ENCODE measurements around the gene LRP1B. TPM values are rescaled to one million over a fixed set of nuclear protein-coding genes. Genes with fewer than 3 reads are reported as not detected.

The LRP1B gene
- total RNA-seq, 1 donor from 2014 or later = 0.38 TPM

DNA sequence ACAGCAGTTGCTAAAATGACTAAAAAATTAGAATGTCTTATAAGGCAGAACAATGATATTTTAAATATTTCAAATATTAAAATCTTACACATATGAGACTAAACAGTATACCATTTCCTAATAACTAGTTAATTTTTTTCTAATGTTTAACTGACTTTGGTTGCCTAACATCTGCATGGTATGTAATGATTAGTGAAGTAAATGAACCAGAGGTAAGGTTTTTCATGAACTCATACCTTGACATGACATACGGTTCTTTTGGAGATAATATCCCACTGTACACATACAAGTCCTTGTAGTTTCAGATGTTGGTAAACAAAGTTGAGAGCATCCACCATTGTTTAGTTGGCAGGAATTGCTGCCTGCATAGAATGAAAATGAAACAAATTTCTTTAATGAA, 1360.2 kb downstream of the LRP1B start:
- Histone ChIP-seq H3K36me3 (ENCODE audit: control insufficient read depth, insufficient read depth, low read length) (no peaks in the 10 kb centered on the region), H3K4me3 (ENCODE audit: low read depth, low read length) (no peak overlapping the region), H3K27me3 (ENCODE audit: control insufficient read depth, insufficient read depth, low read length) (no peaks in the 10 kb centered on the region)
- TF ChIP-seq, protein P1, sequence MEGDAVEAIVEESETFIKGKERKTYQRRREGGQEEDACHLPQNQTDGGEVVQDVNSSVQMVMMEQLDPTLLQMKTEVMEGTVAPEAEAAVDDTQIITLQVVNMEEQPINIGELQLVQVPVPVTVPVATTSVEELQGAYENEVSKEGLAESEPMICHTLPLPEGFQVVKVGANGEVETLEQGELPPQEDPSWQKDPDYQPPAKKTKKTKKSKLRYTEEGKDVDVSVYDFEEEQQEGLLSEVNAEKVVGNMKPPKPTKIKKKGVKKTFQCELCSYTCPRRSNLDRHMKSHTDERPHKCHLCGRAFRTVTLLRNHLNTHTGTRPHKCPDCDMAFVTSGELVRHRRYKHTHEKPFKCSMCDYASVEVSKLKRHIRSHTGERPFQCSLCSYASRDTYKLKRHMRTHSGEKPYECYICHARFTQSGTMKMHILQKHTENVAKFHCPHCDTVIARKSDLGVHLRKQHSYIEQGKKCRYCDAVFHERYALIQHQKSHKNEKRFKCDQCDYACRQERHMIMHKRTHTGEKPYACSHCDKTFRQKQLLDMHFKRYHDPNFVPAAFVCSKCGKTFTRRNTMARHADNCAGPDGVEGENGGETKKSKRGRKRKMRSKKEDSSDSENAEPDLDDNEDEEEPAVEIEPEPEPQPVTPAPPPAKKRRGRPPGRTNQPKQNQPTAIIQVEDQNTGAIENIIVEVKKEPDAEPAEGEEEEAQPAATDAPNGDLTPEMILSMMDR (IDR thresholded peaks at IDR 0.05; ENCODE audit: insufficient read depth, low read length, poor library complexity, severe bottlenecking) = no peak
- no peak for DNase-seq (ENCODE audit: low read depth)

GRCh38 chr2:140761807-140762206, 1369.0 kb downstream of the LRP1B start:
- DNase-seq (ENCODE audit: low read depth) = no peak
- TF ChIP-seq, protein P1 (IDR thresholded peaks at IDR 0.05; ENCODE audit: insufficient read depth, low read length, poor library complexity, severe bottlenecking) = no peak
- Histone ChIP-seq H3K4me3 (ENCODE audit: low read depth, low read length) (no peak overlapping the region), H3K36me3 (ENCODE audit: control insufficient read depth, insufficient read depth, low read length) (no peaks in the 10 kb centered on the region), H3K27me3 (ENCODE audit: control insufficient read depth, insufficient read depth, low read length) (no peaks in the 10 kb centered on the region)

DNA sequence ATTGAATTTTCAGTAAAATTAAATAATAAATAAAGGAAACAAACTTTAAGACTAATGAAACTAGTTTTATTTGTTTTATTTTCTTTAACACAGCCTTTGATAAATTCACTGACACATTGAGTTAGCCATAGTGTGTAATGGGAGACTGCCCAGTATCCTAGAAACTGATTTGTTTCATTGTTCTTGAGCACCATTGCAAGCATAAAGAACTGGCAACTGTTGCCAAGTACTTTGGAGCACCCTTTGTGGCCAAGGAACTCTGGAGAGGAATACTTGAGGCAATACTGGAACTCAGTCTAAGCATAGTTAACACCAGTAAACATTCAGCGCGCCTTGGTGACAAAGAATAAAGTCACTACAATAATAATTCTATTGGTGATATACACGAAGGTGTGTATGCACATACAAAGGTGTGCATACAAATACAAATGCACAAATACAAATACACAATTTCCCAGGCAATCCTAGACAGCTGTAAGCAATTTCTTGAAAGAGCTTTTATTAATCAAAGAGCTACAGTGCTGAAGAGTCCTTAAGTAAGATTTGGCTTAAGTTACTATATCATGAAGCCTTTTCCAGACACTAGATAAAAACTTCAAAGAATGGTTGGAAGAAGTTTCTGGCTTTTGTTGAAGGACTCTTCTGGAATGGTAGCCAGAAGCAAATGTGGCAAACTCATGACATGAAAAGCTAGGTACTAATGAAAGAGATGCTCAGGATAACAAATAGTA, 1371.2 kb downstream of the LRP1B start:
- H3K36me3 ChIP-seq (ENCODE audit: control insufficient read depth, insufficient read depth, low read length) = no peaks in the 10 kb centered on the region
- TF ChIP-seq, protein P1 (IDR thresholded peaks at IDR 0.05; ENCODE audit: insufficient read depth, low read length, poor library complexity, severe bottlenecking) = no peak
- no peaks in the 10 kb centered on the region for H3K27me3 ChIP-seq (ENCODE audit: control insufficient read depth, insufficient read depth, low read length)
- no peak for DNase-seq (ENCODE audit: low read depth)
- H3K4me3 ChIP-seq (ENCODE audit: low read depth, low read length) = no peak overlapping the region

DNA sequence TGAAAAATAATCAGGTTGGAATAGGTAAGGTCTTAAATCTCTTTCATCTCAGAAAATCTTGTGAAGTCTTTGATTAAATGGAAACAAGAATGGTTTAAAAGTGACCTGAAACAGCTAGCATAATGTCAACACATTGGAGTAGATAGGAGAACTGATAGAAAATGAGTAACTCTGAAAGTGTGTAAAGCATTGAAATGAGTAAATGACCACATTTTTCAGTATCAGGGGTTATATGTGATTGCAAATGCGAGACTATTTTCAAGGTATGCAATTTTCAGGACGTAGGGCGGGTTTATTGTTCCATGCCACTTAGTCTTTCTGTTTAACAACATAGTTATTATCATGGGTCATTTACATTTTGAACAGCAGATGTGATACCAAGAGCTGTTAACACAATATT, 1383.2 kb downstream of the LRP1B start:
- DNase-seq (ENCODE audit: low read depth) = no peak
- Histone ChIP-seq H3K36me3 (ENCODE audit: control insufficient read depth, insufficient read depth, low read length) (no peaks in the 10 kb centered on the region), H3K4me3 (ENCODE audit: low read depth, low read length) (no peak overlapping the region), H3K27me3 (ENCODE audit: control insufficient read depth, insufficient read depth, low read length) (no peaks in the 10 kb centered on the region)
- TF ChIP-seq, protein P1 (IDR thresholded peaks at IDR 0.05; ENCODE audit: insufficient read depth, low read length, poor library complexity, severe bottlenecking) = no peak

- no peak overlapping the region for H3K4me3 ChIP-seq (ENCODE audit: low read depth, low read length)
- TF ChIP-seq, protein P1 (IDR thresholded peaks at IDR 0.05; ENCODE audit: insufficient read depth, low read length, poor library complexity, severe bottlenecking) = no peak
- DNase-seq (ENCODE audit: low read depth) = no peak
- H3K27me3 ChIP-seq (ENCODE audit: control insufficient read depth, insufficient read depth, low read length) = no peaks in the 10 kb centered on the region
- no peaks in the 10 kb centered on the region for H3K36me3 ChIP-seq (ENCODE audit: control insufficient read depth, insufficient read depth, low read length)
These were observed 1383.7 kb downstream of the LRP1B start for GRCh38 chr2:140747090-140747489.

DNA sequence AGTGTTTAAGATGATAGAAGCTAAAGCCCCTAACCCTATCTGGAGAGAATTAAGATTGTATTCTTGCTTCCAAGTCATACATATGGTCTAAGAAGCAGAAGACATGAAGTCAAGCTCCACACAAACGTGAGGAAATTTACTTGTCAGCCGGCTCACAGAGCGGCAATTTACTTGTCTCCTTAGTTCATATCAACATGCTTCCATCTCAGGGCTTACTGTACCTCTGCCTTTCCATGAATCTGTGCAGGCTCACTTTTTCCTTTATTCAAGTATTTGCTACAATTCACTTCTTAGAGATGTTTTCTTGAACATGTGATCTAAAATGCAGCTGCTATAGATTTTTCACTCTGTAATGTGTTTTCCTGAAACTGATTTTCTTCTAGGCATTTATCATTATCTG, 1386.4 kb downstream of the LRP1B start:
- Histone ChIP-seq H3K4me3 (ENCODE audit: low read depth, low read length) (no peak overlapping the region), H3K36me3 (ENCODE audit: control insufficient read depth, insufficient read depth, low read length) (no peaks in the 10 kb centered on the region), H3K27me3 (ENCODE audit: control insufficient read depth, insufficient read depth, low read length) (no peaks in the 10 kb centered on the region)
- DNase-seq (ENCODE audit: low read depth) = no peak
- TF ChIP-seq, protein P1 (IDR thresholded peaks at IDR 0.05; ENCODE audit: insufficient read depth, low read length, poor library complexity, severe bottlenecking) = no peak

Measured in kidney epithelial cell (primary cell).